ENCODE results near the gene EPB41L2.

DNA sequence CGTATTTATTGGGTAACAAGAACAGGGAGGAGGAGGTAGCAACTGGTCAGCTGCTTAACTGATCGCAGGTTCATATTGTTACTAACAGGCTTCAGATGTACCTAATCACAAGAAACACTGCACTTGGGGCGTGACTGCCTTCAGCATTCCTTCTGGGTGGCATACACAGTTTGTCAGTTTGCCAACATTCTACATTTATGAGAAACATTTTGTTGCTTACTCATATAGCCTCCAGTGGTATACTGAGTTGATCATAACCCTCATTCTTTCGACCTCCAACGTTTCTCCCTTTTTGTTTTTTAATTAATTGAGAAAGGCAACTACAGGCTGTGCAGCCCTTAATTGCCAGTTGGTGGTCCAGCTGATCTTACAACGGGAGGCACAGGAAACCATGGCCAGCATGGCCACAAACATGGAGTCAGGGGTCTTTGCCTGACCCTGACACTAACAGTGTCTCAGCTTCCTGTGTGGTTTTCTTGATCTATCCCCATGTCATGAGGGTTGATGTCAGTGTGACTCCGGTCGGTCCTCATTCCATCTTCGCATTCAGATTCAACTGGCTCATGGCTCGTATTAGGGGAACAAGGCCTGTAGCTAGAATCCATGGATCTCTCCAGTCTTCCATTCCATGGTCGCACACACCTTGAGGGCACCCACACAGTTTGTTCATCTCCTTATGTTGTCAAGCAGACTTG is 9.4 kb downstream of the EPB41L2 start:
- TF ChIP-seq, protein P1, sequence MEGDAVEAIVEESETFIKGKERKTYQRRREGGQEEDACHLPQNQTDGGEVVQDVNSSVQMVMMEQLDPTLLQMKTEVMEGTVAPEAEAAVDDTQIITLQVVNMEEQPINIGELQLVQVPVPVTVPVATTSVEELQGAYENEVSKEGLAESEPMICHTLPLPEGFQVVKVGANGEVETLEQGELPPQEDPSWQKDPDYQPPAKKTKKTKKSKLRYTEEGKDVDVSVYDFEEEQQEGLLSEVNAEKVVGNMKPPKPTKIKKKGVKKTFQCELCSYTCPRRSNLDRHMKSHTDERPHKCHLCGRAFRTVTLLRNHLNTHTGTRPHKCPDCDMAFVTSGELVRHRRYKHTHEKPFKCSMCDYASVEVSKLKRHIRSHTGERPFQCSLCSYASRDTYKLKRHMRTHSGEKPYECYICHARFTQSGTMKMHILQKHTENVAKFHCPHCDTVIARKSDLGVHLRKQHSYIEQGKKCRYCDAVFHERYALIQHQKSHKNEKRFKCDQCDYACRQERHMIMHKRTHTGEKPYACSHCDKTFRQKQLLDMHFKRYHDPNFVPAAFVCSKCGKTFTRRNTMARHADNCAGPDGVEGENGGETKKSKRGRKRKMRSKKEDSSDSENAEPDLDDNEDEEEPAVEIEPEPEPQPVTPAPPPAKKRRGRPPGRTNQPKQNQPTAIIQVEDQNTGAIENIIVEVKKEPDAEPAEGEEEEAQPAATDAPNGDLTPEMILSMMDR (conservative IDR thresholded peaks at IDR 0.05; ENCODE audit: low read depth, low read length) = no peak
- no peak for TF ChIP-seq EZH2 (IDR thresholded peaks at IDR 0.05; ENCODE audit: borderline replicate concordance, low read depth, low read length, poor library complexity, severe bottlenecking)
